Natural killer cell (primary cell): ENCODE results near the gene TMEM183A. TPM values are rescaled to one million over a fixed set of nuclear protein-coding genes. Genes with fewer than 3 reads are reported as not detected.

Experiments used
- ATAC-seq, 3 donors: fragments of 150-1000 bp in 2 of 3; fragments of 200-7000 bp in 1 of 3; cut with Tn5 transposase; 1 replicate in 1 of 3; 2 replicates in 2 of 3; pipeline ENCODE4 v1.10.0; 2021; ENCODE audit warnings: mild to moderate bottlenecking in 2 of 3, moderate library complexity in 2 of 3
- DNase-seq, 2 donors: peaks; one replicate each; pipeline versions ENCODE4 v3.0.0 to v3.0.0-alpha.2; 2013 to 2021; ENCODE audit warnings: mixed read lengths in 1 of 2
- H3K27ac ChIP-seq: one replicate; pipeline ENCODE4 v1.5.1; 2013; ENCODE audit warnings: mild to moderate bottlenecking, low read length
- H3K27me3 ChIP-seq: one replicate; pipeline ENCODE4 v1.6.1; 2013; ENCODE audit warnings: low read length; ENCODE audit not compliant: control insufficient read depth, insufficient read depth
- H3K36me3 ChIP-seq: one replicate; pipeline ENCODE4 v1.6.1; 2013; ENCODE audit warnings: low read length; ENCODE audit not compliant: control insufficient read depth, insufficient read depth
- H3K4me1 ChIP-seq: one replicate; pipeline ENCODE4 v1.6.1; 2013; ENCODE audit warnings: low read length; ENCODE audit not compliant: control insufficient read depth, insufficient read depth
- H3K4me3 ChIP-seq: one replicate; pipeline ENCODE4 v1.5.1; 2013; ENCODE audit warnings: low read length
- H3K9me3 ChIP-seq: one replicate; pipeline ENCODE4 v1.6.1; 2013; ENCODE audit warnings: low read length; ENCODE audit not compliant: control insufficient read depth, insufficient read depth
- H3K27ac Mint-ChIP-seq, 2 donors: one replicate each; pipeline ENCODE4 v1.8.0; 2022; ENCODE audit warnings: mild to moderate bottlenecking in 2 of 2, mixed read lengths in 2 of 2, moderate library complexity in 1 of 2
- H3K27me3 Mint-ChIP-seq, 2 donors: one replicate each; pipeline ENCODE4 v1.8.0; 2022; ENCODE audit warnings: low read depth in 2 of 2, mixed read lengths in 2 of 2
- H3K36me3 Mint-ChIP-seq: one replicate; pipeline ENCODE4 v1.8.0; 2022; ENCODE audit warnings: mixed read lengths
- H3K4me1 Mint-ChIP-seq, 2 donors: one replicate each; pipeline ENCODE4 v1.8.0; 2022; ENCODE audit warnings: mixed read lengths in 2 of 2
- H3K4me3 Mint-ChIP-seq: one replicate; pipeline ENCODE4 v1.8.0; 2022; ENCODE audit warnings: mild to moderate bottlenecking, moderate library complexity, mixed read lengths
- H3K9me3 Mint-ChIP-seq, 2 donors: one replicate each; pipeline ENCODE4 v1.8.0; 2022; ENCODE audit warnings: mixed read lengths in 2 of 2
- WGBS: methylation state at CpG from one replicate; pipeline ENCODE4 v1.1.7; 2013; ENCODE audit warnings: missing lambda C conversion rate; ENCODE audit not compliant: insufficient coverage; 5-methylcytosine and 5-hydroxymethylcytosine counted together
- intact Hi-C: fragments of 100-400 bp; cut with micrococcal nuclease; formaldehyde crosslinking; loops from one replicate; pipeline ENCODE4 v1.14.2; 2022
- total RNA-seq, 4 donors: library from RNA; stranded (reverse); fragments of 120-200 nt in 1 of 4; gene quantifications; one replicate each; pipeline versions ENCODE4 v1.2.3 to v1.2.4, GENCODE V29; 2013 to 2022
- TF ChIP-seq, protein P1 (sequence below): fragments of 200-600 bp; IDR thresholded peaks from one replicate; pipeline ENCODE4 v1.8.0; 2022; ENCODE audit warnings: antibody characterized with exemption

TMEM183A gene
- total RNA-seq, 3 donors from 2014 or later (not counting 1 experiment from before 2014, with no cell fraction given): 127 to 147 (median 143) TPM

DNA sequence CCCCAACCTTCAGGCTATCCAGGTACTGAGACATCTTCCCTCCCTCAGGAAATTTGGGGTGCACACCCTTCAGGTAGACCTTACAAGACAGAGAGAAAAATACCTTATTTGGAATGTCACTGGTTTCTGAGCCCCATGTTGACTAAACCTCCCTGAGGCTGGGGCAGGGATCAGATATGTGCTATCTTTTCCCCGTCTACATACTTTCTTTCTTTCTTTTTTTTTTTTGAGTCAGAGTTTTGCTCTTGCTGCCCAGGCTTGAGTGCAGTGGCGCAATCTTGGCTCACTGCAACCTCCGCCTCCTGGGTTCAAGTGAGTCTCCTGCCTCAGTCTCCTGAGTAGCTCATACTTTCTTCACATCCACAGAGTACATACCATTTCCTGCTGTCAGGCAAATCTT lies 41.8 kb upstream of the TMEM183A start:
- Histone ChIP-seq H3K4me1 (peaks cover 30% of the 10 kb centered on the region), H3K36me3 (peaks cover 7% of the 10 kb centered on the region), H3K9me3 (no peaks in the 10 kb centered on the region), H3K27me3 (no peaks in the 10 kb centered on the region), H3K27ac (no peak overlapping the region), H3K4me3 (no peak overlapping the region)
- H3K27me3 Mint-ChIP-seq: no peaks in the 10 kb centered on the region
- DNase-seq (no peak), ATAC-seq (no peak)
- 93% methylated on average over 3 of the region's 3 CpGs for WGBS
- intact Hi-C loops: no loop called here
- no peaks in the 10 kb centered on the region for H3K36me3 Mint-ChIP-seq
- peak overlapping the region; percentile 86 for H3K4me3 Mint-ChIP-seq
- H3K27ac Mint-ChIP-seq: peak overlapping the region; percentile 73 to 83
- no peaks in the 10 kb centered on the region for H3K9me3 Mint-ChIP-seq
- TF ChIP-seq, protein P1, sequence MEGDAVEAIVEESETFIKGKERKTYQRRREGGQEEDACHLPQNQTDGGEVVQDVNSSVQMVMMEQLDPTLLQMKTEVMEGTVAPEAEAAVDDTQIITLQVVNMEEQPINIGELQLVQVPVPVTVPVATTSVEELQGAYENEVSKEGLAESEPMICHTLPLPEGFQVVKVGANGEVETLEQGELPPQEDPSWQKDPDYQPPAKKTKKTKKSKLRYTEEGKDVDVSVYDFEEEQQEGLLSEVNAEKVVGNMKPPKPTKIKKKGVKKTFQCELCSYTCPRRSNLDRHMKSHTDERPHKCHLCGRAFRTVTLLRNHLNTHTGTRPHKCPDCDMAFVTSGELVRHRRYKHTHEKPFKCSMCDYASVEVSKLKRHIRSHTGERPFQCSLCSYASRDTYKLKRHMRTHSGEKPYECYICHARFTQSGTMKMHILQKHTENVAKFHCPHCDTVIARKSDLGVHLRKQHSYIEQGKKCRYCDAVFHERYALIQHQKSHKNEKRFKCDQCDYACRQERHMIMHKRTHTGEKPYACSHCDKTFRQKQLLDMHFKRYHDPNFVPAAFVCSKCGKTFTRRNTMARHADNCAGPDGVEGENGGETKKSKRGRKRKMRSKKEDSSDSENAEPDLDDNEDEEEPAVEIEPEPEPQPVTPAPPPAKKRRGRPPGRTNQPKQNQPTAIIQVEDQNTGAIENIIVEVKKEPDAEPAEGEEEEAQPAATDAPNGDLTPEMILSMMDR: no peak
- H3K4me1 Mint-ChIP-seq: peaks cover 25 to 27% of the 10 kb centered on the region in 2 donors

DNA sequence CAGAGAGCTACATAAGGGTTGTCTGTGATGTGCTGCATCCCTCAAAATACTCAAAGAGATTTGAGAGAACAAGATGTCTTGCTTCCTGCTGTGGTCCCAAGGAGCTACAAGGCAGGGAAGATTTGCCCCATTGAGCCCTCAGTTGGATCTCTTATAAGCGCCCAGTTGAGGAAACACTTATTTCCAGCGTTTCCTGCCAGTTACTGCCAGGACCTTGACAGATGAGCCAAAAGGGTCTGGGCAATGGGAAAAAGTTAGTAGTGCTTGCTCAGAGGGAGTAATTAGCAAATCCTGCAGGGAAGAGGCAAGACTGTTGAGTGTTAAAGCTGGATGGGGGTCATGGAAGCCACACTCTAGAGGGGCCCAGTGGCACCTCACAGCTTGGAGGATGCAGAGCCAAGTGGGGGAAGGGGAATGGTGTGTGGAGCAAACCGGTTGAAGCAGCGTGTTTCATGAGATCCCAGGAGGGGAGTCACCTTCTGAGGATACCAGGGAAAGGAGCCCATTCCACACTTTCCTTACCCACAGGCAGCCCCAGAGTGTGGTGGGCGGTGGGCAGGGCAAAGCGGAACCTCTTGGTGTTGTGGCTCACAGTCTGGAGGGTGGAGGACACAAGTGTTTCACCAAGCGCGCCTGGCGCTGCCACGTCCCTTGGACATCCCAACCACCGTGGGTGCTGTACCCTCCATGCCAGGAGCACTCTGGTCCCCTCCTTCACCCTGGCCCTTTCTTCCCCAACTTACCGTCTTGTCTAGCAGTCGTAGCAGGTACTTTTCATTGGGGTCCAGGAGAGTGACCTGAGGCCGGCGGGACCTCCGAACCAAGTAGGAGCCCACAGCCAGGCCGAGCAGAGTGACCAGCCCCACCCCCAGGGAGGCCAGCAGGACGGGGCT lies 40.9 kb upstream of the TMEM183A start:
- Mint-ChIP-seq H3K27ac (peak overlapping the region; percentile 73 to 83), H3K27me3 (no peaks in the 10 kb centered on the region), H3K36me3 (no peaks in the 10 kb centered on the region), H3K4me3 (peak overlapping the region; percentile 86), H3K9me3 (no peaks in the 10 kb centered on the region), H3K4me1 (peaks cover 25 to 27% of the 10 kb centered on the region in 2 donors)
- TF ChIP-seq, protein P1: no peak
- Histone ChIP-seq H3K4me3 (peak overlapping the region; percentile 88), H3K27me3 (no peaks in the 10 kb centered on the region), H3K9me3 (no peaks in the 10 kb centered on the region), H3K4me1 (peaks cover 30% of the 10 kb centered on the region), H3K27ac (peak overlapping the region; percentile 83), H3K36me3 (peaks cover 7% of the 10 kb centered on the region)
- intact Hi-C loops: no loop called here
- DNase-seq (peak in 1 of 2 donors; percentile 27), ATAC-seq (no peak)
- 53% methylated on average over 16 of the region's 18 CpGs for WGBS

- H3K27me3 Mint-ChIP-seq: no peaks in the 10 kb centered on the region
- H3K4me1 Mint-ChIP-seq: peaks cover 25 to 27% of the 10 kb centered on the region in 2 donors
- H3K27ac Mint-ChIP-seq: peak overlapping the region; percentile 73 to 79
- DNase-seq (peak in 1 of 2 donors; percentile 55), ATAC-seq (peak in 1 of 3 donors; percentile 1)
- peak overlapping the region; percentile 63 for H3K4me3 ChIP-seq
- intact Hi-C loops: loop anchor here (1.0 to 2.0 kb wide), 3 partner anchors 9 to 41 kb away; partner anchors contain the start of genes ADIPOR1 and TMEM183A
- TF ChIP-seq, protein P1: no peak
- 2% methylated on average over 21 of the region's 21 CpGs for WGBS
- H3K36me3 ChIP-seq: no peaks in the 10 kb centered on the region
- peak overlapping the region; percentile 90 for H3K4me3 Mint-ChIP-seq
- H3K27me3 ChIP-seq: no peaks in the 10 kb centered on the region
- peak overlapping the region; percentile 50 for H3K27ac ChIP-seq
- no peaks in the 10 kb centered on the region for H3K9me3 ChIP-seq
- no peaks in the 10 kb centered on the region for H3K9me3 Mint-ChIP-seq
- H3K36me3 Mint-ChIP-seq: no peaks in the 10 kb centered on the region
- peaks cover 30% of the 10 kb centered on the region for H3K4me1 ChIP-seq
Observed at GRCh38 chr1:202967684-202968281, 39.4 kb upstream of the TMEM183A start.
